HG02884 (cell line): ENCODE results near the gene MPZ.
"Not testable (repeated sequence)": the region's sequence is repeated elsewhere in the genome, so short reads cannot be mapped to it uniquely, and the experiment has no call there.

Experiments
- ATAC-seq: cut with Tn5 transposase; IDR thresholded peaks from one replicate; pipeline ENCODE4 v1.9.1; 2021; ENCODE audit warnings: mild to moderate bottlenecking, moderate library complexity; ENCODE audit not compliant: unreplicated experiment

MPZ gene

GRCh38 chr1:161257109-161257508, 52.7 kb downstream of the MPZ start:
- not testable (repeated sequence) for ATAC-seq

GRCh38 chr1:161255955-161256520, 53.7 kb downstream of the MPZ start:
- not testable (repeated sequence) for ATAC-seq

- not testable (repeated sequence) for ATAC-seq
Observed at GRCh38 chr1:161255302-161255701, 54.5 kb downstream of the MPZ start.
